Stimulated activated CD4-positive, alpha-beta T cell treated with anti-CD3 and anti-CD28 coated beads, TNF-alpha, amount 100 ng/mL, for 48 hours (primary cell): Measurements from ENCODE around the gene GUCY1A2.
"Not testable (repeated sequence)": the region's sequence is repeated elsewhere in the genome, so short reads cannot be mapped to it uniquely, and the experiment has no call there.

ENCODE experiments used
- DNase-seq, 3 donors: peaks; one replicate each; pipeline ENCODE4 v3.0.0-alpha.2; 2020; ENCODE audit warnings: low read depth in 3 of 3

Gene GUCY1A2

DNA sequence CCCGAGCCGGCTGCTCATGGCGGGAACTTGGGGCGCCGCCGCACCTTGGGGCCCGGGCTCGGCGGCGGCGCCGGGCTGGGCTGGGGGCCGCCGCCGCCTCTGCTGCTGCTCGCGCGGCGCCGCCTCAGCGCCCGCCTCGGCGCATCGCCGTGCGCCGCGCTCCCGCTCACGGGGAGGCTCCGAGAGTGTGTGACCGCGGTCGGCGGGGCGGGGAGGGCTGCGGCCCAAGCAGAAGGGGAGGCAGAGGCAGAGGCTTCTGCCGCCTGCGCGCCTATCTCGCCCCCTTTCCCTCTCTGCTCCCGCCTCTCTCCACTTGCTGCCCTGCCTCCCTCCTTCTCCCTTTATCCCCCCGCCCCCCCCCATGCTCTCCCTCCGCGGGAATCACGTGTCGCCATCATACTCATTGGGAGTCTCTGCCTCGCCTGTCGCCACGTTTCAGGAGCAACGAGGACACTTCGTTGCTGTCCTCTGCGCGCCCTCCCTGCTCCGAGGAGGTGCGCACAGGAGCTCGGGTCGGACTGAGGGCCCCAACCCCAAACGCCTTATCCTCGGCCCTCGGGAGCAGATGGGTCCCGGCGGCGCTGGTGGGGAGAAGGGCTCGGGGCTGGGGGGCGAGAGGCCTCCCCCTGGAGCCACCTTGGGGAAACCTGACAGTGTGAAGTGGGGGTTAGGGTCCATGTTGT lies at the start of gene GUCY1A2:
GUCY1A2 (minus strand) TSS at position 258 of the 683 bp plus-strand sequence. CDS start 421 bp downstream, outside the sequence.
- no peak for DNase-seq

DNA sequence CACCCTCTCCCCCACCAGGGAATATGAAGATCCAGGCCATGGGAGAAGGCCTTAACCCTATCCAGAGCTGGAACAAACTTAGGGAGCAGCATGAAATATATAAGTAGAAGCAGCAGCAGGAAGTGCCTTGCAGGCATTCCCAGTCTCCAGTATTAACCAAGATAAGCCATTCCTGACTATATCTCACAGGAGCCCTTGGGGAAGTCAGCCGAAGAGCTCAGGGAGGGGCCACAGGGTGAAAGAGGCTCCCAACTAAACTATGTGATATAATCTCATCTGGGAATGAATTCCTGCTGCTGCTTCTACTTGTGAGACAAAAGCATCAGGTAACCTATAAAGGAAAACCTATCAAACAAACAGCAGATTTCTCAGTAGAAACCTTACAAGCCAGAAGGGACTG lies 36.1 kb upstream of the GUCY1A2 start:
- no peak for DNase-seq

DNA sequence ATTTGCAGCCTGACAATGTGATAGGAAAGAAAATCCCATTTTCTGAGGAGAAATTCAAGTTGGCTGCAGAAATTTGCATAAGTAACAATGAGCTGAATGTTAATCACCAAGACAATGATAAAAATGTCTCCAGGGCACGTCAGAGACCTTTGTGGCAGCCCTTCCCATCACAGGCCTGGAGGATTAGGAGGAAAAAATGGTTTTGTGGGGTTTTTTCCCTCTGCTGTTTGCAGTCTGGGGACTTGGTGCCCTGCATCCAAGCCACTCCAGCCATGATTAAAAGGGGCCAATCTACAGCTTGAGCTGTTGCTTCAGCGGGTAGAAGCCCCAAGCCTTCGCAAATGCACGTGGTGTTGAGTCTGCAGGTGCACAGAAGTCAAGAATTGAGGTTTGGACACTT lies 33.1 kb upstream of the GUCY1A2 start:
- not testable (repeated sequence) for DNase-seq

- not testable (repeated sequence) for DNase-seq
Measured at GRCh38 chr11:107050899-107051298, 32.6 kb upstream of the GUCY1A2 start.

- no peak for DNase-seq
Measured at GRCh38 chr11:107050121-107050520, 31.8 kb upstream of the GUCY1A2 start.

- DNase-seq, result no peak
Measured at GRCh38 chr11:107044503-107044902, 26.2 kb upstream of the GUCY1A2 start.

DNA sequence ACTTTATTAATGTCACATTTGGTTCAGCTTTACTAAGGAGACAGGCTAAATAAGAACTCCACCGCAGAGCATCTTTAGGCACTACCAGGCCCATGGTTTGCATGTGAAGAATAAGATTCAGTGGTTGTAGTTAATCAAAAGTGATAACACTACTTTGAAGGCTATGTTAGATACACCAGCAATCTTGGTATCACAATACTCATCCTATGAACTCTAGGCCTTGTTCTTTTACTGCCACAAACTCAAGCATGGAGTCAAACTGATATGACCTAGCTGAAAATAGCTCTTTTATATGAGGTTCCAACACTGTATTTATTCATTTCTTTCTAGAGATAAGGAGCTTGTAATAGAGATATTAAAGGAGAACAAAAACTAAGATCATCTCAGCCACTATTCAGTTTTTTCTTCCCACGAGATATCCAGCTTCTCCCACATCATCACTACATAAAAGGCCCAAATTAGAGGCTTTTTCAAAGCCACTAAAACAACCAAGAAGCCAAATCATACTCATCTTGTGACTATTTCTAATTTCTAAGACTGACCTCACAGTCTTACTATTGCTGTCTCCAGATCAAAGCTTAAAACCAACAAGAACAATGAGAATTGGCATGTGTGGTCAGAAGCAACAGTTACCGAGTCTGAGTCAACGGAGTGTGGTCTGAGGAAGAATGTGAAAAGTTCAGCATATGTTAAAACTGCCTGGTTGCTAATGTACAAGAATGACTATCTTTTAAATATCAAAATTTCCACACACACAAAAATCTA lies 25.1 kb upstream of the GUCY1A2 start:
- DNase-seq, result no peak

- no peak for DNase-seq
Measured at GRCh38 chr11:107042748-107043147, 24.5 kb upstream of the GUCY1A2 start.

DNA sequence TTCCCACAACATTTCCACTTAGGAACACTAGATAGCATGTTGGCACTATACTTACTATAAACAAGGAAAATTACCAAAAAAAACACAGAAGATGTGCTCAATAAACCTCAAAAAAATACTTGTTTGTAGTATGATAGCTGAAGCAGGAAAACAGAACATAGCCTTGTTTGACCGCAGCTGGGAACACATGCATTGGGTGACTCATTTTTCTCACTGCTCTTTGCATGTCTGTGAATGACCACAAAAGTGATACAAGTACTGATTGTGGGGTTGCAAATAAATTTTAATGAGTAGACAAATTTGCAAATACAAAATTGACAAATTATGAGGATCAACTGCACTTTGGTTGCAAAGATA lies 22.8 kb upstream of the GUCY1A2 start:
- no peak for DNase-seq

GRCh38 chr11:107040433-107041087 lies 22.3 kb upstream of the GUCY1A2 start:
- no peak for DNase-seq

DNA sequence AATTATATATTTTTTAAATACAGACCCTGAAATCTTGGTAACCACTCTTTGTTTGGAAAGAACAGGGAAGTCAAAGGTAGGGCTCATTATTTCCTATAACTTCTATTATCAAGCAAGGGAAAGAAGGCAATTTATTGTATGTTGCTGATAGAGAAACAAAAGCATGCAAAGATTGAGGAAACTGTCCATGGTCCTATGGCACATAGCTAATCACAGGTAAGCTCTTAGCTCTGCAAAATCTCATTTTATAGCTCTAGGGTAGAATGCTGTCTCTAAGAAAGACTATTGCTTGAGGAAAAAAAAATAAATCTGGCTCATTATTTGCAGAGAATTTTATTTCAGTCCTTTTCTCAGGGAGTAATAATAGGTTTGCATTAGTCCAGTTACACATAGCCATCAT lies 7.4 kb upstream of the GUCY1A2 start:
- no peak for DNase-seq

- DNase-seq, result no peak
Measured at GRCh38 chr11:107020594-107020993, 2.3 kb upstream of the GUCY1A2 start.

- DNase-seq, result no peak
Measured at GRCh38 chr11:107018902-107019493, 722 bp upstream of the GUCY1A2 start.

GRCh38 chr11:107017433-107018218 lies 650 bp downstream of the GUCY1A2 start:
- no peak for DNase-seq

GRCh38 chr11:107017104-107017432 lies 1.2 kb downstream of the GUCY1A2 start:
- no peak for DNase-seq

- no peak for DNase-seq
Measured at GRCh38 chr11:107014871-107015270, 3.4 kb downstream of the GUCY1A2 start.

- DNase-seq, result no peak
Measured at GRCh38 chr11:107011977-107012376, 6.3 kb downstream of the GUCY1A2 start.

- no peak for DNase-seq
Measured at GRCh38 chr11:107009190-107009589, 9.1 kb downstream of the GUCY1A2 start.

GRCh38 chr11:107006076-107006833 lies 12.0 kb downstream of the GUCY1A2 start:
- DNase-seq, result no peak

- no peak for DNase-seq
Measured at GRCh38 chr11:106999196-106999595, 19.1 kb downstream of the GUCY1A2 start.

DNA sequence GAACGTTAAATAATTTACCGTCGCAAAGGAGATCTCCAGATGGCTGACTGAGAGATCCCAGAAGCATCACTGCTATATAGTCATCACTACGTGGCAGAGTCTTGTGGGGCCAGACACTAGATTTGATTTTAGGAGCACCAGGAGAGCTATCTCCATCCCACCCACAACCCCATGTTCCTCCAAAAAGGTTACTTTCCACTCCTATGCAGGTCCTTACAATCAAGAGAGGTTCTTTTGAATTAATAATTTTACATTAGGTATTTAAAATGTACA lies 19.4 kb downstream of the GUCY1A2 start:
- DNase-seq, result no peak
